T-cell (primary cell): ENCODE results near the gene NOS1. TPM values are rescaled to one million over a fixed set of nuclear protein-coding genes. Genes with fewer than 3 reads are reported as not detected.

ENCODE experiments used
- ATAC-seq, 4 experiments: fragments of 200-7000 bp in 3 of 4; fragments of 150-1000 bp in 1 of 4; cut with Tn5 transposase; replicated peaks in 1 of 4; 1 replicate in 3 of 4; 2 replicates in 1 of 4; pipeline ENCODE4 v1.10.0; 2021; ENCODE audit warnings: moderate library complexity in 3 of 4, mild to moderate bottlenecking in 2 of 4, moderate number of reproducible peaks in 1 of 4
- CTCF ChIA-PET, 2 donors: fragments of 300-600 bp; sonication (Branson Sonifier 250); formaldehyde crosslinking; loops; one replicate each; lab custom pipeline; 2022; ENCODE audit warnings: antibody characterized with exemption in 2 of 2; lab: Charles Lee
- POLR2A ChIA-PET, 2 donors: fragments of 300-600 bp; sonication (Branson Sonifier 250); formaldehyde crosslinking; loops; one replicate each; lab custom pipeline; 2022; ENCODE audit warnings: antibody characterized with exemption in 2 of 2; lab: Charles Lee
- DNase-seq, 35 experiments: peaks; one replicate each; pipeline versions ENCODE4 v3.0.0 to v3.0.0-alpha.2; 2013 to 2023
- H3K27ac ChIP-seq: one replicate; pipeline ENCODE4 v1.5.1; 2013; ENCODE audit warnings: low read length
- H3K27me3 ChIP-seq, 2 experiments: replicated peaks in 1 of 2; 1 replicate in 1 of 2; 2 replicates in 1 of 2; pipeline versions ENCODE4 v1.6.1 to v1.7.0; 2013; ENCODE audit warnings: low read length in 1 of 2, mixed read lengths in 1 of 2; ENCODE audit not compliant: control insufficient read depth in 2 of 2, insufficient read depth in 2 of 2; ENCODE audit errors: extremely low read depth in 1 of 2
- H3K36me3 ChIP-seq, 2 donors: 1 replicate in 1 of 2; 2 replicates in 1 of 2; pipeline versions ENCODE4 v1.6.1 to v1.7.0; 2013; ENCODE audit warnings: low read length in 1 of 2; ENCODE audit not compliant: control insufficient read depth in 2 of 2, insufficient read depth in 1 of 2; ENCODE audit errors: extremely low read depth in 1 of 2
- H3K4me1 ChIP-seq, 2 experiments: 1 replicate in 1 of 2; 2 replicates in 1 of 2; pipeline versions ENCODE4 v1.6.1 to v1.7.0; 2013; ENCODE audit warnings: low read length in 2 of 2, mixed read lengths in 1 of 2; ENCODE audit not compliant: insufficient read depth in 2 of 2, control insufficient read depth in 1 of 2; ENCODE audit errors: extremely low read depth in 1 of 2
- H3K4me3 ChIP-seq, 2 donors: 1 replicate in 1 of 2; 2 replicates in 1 of 2; pipeline versions ENCODE4 v1.5.1 to v1.7.0; 2013; ENCODE audit warnings: mild to moderate bottlenecking in 2 of 2, low read length in 1 of 2, moderate library complexity in 1 of 2; ENCODE audit not compliant: control insufficient read depth in 1 of 2; ENCODE audit errors: extremely low read depth in 1 of 2
- H3K9me3 ChIP-seq: 2 replicates; pipeline ENCODE4 v1.7.0; 2013
- H3K27ac Mint-ChIP-seq, 2 donors: one replicate each; pipeline ENCODE4 v1.8.0; 2020 to 2021; ENCODE audit warnings: mild to moderate bottlenecking in 2 of 2, mixed read lengths in 2 of 2
- H3K27me3 Mint-ChIP-seq, 2 donors: one replicate each; pipeline ENCODE4 v1.8.0; 2021 to 2022; ENCODE audit warnings: mixed read lengths in 2 of 2
- H3K36me3 Mint-ChIP-seq: one replicate; pipeline ENCODE4 v1.8.0; 2021; ENCODE audit warnings: mixed read lengths
- H3K4me1 Mint-ChIP-seq, 3 donors: one replicate each; pipeline ENCODE4 v1.8.0; 2020 to 2022; ENCODE audit warnings: mixed read lengths in 3 of 3, mild to moderate bottlenecking in 1 of 3
- H3K4me3 Mint-ChIP-seq, 3 donors: one replicate each; pipeline ENCODE4 v1.8.0; 2020 to 2022; ENCODE audit warnings: mild to moderate bottlenecking in 3 of 3, mixed read lengths in 3 of 3, moderate library complexity in 3 of 3
- H3K9me3 Mint-ChIP-seq, 3 donors: one replicate each; pipeline ENCODE4 v1.8.0; 2020 to 2022; ENCODE audit warnings: mixed read lengths in 3 of 3
- WGBS: methylation state at CpG from one replicate; pipeline ENCODE4 v1.1.5; 2013; ENCODE audit warnings: missing lambda C conversion rate; ENCODE audit not compliant: insufficient coverage; 5-methylcytosine and 5-hydroxymethylcytosine counted together
- total RNA-seq, 35 experiments: library from RNA in 6 of 35; stranded (reverse) in 6 of 35; fragments of 120-200 nt in 1 of 35; gene quantifications; one replicate each; pipeline versions ENCODE4 v1.2.1 to v1.2.4 and lab custom pipeline; 2013 to 2026

Gene NOS1
- total RNA-seq, 5 donors from 2014 or later (not counting 1 experiment from before 2014, with no cell fraction given) = 0.03 TPM; not detected in 4

- no peak overlapping the region for H3K27ac ChIP-seq
- no peak overlapping the region for H3K4me3 ChIP-seq
- H3K27me3 ChIP-seq = no peaks in the 10 kb centered on the region
- 100% methylated on average over 1 of the region's 4 CpGs for WGBS
- Mint-ChIP-seq H3K4me3 (no peak overlapping the region), H3K27me3 (no peaks in the 10 kb centered on the region), H3K9me3 (no peaks in the 10 kb centered on the region), H3K27ac (no peak overlapping the region), H3K4me1 (peaks cover 6 to 9% (median 7%) of the 10 kb centered on the region in 3 donors), H3K36me3 (peaks cover 55% of the 10 kb centered on the region)
- H3K4me1 ChIP-seq = no peaks in the 10 kb centered on the region
- DNase-seq = no peak
- peaks cover 13 to 87% of the 10 kb centered on the region in 2 donors for H3K36me3 ChIP-seq
- ATAC-seq = no peak
- ChIA-PET CTCF (no interaction called here), POLR2A (no interaction called here)
- no peaks in the 10 kb centered on the region for H3K9me3 ChIP-seq
These were observed 195.3 kb downstream of the NOS1 start for GRCh38 chr12:117166107-117166506.

DNA sequence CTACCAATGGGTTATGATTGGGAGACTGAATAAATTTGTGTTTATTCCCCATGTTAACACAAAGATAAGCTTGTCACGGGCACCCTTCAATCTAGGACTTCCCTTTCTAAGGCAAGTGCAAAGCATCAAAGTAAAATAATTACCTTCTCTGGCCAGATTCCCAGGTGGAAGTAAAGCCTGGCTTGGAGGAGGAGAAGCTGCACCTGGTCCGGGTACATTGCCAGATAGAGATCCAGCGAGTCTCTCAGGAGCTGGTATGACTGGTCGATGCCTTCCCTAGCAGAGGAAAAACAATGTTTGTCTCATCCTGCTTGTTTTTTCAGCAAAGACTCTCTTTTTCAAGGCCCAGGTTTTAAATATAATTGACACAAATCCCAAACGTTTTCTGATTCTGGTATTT is 196.1 kb downstream of the NOS1 start:
- Histone ChIP-seq H3K27me3 (no peaks in the 10 kb centered on the region), H3K4me1 (no peaks in the 10 kb centered on the region), H3K36me3 (peaks cover 13 to 88% of the 10 kb centered on the region in 2 donors), H3K27ac (no peak overlapping the region), H3K9me3 (no peaks in the 10 kb centered on the region), H3K4me3 (no peak overlapping the region)
- Mint-ChIP-seq H3K4me1 (peaks cover 3 to 5% (median 4%) of the 10 kb centered on the region in 3 donors), H3K4me3 (no peak overlapping the region), H3K27me3 (no peaks in the 10 kb centered on the region), H3K36me3 (peaks cover 56% of the 10 kb centered on the region), H3K27ac (no peak overlapping the region), H3K9me3 (no peaks in the 10 kb centered on the region)
- ATAC-seq (no peak), DNase-seq (no peak)
- 100% methylated on average over 2 of the region's 5 CpGs for WGBS
- ChIA-PET CTCF (interaction anchor here in 1 of 2 donors (1.0 kb wide), 1 partner anchor 457 kb away, joined by 3 read pairs; no protein-coding TSS in a partner anchor), POLR2A (interaction anchor here in 1 of 2 donors (0.6 kb wide), 1 partner anchor 1537 kb away, joined by 4 read pairs; no protein-coding TSS in a partner anchor)

DNA sequence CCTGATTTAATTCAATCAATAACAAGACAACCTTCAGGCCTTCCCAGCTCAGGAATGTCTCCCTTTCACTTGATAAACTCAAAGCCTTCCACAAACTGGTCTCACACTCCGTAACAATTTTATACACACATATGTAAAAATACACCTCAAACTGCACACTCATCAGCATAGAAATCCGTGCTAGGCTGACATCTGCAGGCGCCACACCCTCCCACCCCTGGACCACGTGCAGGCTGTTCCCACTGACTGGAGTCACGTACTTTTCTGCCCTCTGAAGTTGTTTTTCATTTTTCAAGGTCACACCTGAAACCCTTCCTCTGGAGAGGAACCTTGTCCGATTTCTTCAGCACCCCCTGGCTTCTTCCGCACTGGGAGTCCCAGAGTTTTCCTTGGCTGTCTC is 198.8 kb downstream of the NOS1 start:
- no peaks in the 10 kb centered on the region for H3K27me3 ChIP-seq
- peaks cover 13 to 96% of the 10 kb centered on the region in 2 donors for H3K36me3 ChIP-seq
- H3K4me1 ChIP-seq = no peaks in the 10 kb centered on the region
- H3K4me3 Mint-ChIP-seq = no peak overlapping the region
- no peak overlapping the region for H3K27ac ChIP-seq
- no peak overlapping the region for H3K27ac Mint-ChIP-seq
- WGBS = 96% methylated on average over 5 of the region's 7 CpGs
- H3K9me3 ChIP-seq = no peaks in the 10 kb centered on the region
- H3K4me1 Mint-ChIP-seq = no peaks in the 10 kb centered on the region
- H3K27me3 Mint-ChIP-seq = no peaks in the 10 kb centered on the region
- POLR2A ChIA-PET = no interaction called here
- peaks cover 58% of the 10 kb centered on the region for H3K36me3 Mint-ChIP-seq
- ATAC-seq = no peak
- DNase-seq = no peak
- no peak overlapping the region for H3K4me3 ChIP-seq
- CTCF ChIA-PET = no interaction called here
- H3K9me3 Mint-ChIP-seq = no peaks in the 10 kb centered on the region

DNA sequence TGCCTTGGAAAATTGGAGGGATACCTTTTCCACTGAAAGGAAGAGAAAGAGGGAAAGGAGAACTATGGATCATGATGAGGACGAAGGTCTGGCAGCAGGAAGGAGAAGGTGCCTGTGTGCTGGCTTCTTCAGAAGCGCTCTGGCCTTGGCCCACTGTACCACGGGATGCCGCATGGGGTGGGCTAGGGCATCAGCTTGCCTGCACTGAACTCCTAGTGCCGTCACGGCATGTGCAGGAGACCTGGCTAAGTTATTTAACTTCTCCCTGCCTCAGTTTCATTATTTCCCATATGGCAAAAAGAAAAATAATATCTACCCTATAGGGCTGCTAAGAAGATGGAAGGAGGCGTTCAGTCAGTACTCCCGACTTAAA is 199.3 kb downstream of the NOS1 start:
- ChIA-PET POLR2A (no interaction called here), CTCF (no interaction called here)
- peaks cover 62% of the 10 kb centered on the region for H3K36me3 Mint-ChIP-seq
- no peak overlapping the region for H3K27ac Mint-ChIP-seq
- H3K27me3 ChIP-seq = no peaks in the 10 kb centered on the region
- no peak overlapping the region for H3K27ac ChIP-seq
- H3K4me3 Mint-ChIP-seq = no peak overlapping the region
- WGBS = 93% methylated on average over 3 of the region's 8 CpGs
- no peaks in the 10 kb centered on the region for H3K9me3 Mint-ChIP-seq
- H3K27me3 Mint-ChIP-seq = no peaks in the 10 kb centered on the region
- no peak overlapping the region for H3K4me3 ChIP-seq
- ATAC-seq (no peak), DNase-seq (no peak)
- H3K9me3 ChIP-seq = no peaks in the 10 kb centered on the region
- H3K36me3 ChIP-seq = peaks cover 9 to 96% of the 10 kb centered on the region in 2 donors
- no peaks in the 10 kb centered on the region for H3K4me1 ChIP-seq
- no peaks in the 10 kb centered on the region for H3K4me1 Mint-ChIP-seq

DNA sequence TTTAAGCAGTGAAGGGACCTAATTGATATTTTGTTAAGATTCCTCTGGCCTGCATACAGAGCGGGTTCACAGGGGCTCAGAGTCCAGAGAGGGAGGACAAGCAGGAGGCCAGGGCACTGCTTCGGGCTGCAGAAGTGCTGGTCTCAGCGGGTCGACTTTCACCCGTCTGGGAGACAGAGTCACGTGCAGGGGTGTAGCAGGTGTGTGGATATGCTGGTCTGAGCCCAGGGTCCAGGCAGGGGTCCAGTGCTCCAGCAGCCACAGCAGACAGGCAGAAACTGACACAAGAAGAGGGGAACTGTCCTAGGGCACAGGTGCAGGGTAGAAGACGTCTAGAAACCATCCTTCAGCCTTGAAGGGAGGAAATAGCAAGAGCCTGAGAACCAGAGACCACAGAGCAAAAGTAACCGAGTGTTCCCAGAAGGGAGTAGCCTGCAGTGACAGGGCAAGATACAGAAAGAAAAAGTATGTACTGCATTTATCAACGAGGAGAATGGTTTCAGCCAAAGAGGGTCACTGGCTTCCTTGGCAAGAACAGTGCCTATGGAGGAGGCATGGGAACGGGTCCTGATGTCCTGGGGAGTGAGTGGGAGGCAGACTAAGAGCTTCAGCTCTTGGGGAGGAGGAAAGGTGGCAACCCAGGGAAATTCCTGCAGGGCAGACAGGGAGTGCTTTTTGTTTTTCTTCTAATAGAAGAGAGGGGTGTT is 199.8 kb downstream of the NOS1 start:
- WGBS = 84% methylated on average over 9 of the region's 10 CpGs
- H3K27ac Mint-ChIP-seq = no peak overlapping the region
- Histone ChIP-seq H3K4me3 (no peak overlapping the region), H3K36me3 (peaks cover 4 to 96% of the 10 kb centered on the region in 2 donors), H3K9me3 (no peaks in the 10 kb centered on the region), H3K4me1 (no peaks in the 10 kb centered on the region), H3K27ac (no peak overlapping the region), H3K27me3 (no peaks in the 10 kb centered on the region)
- ATAC-seq (no peak), DNase-seq (no peak)
- H3K4me1 Mint-ChIP-seq = no peaks in the 10 kb centered on the region
- peaks cover 61% of the 10 kb centered on the region for H3K36me3 Mint-ChIP-seq
- ChIA-PET POLR2A (interaction anchor here in 1 of 2 donors (1.1 kb wide), 1 partner anchor 8 kb away, joined by 3 read pairs; no protein-coding TSS in a partner anchor), CTCF (no interaction called here)
- no peak overlapping the region for H3K4me3 Mint-ChIP-seq
- no peaks in the 10 kb centered on the region for H3K9me3 Mint-ChIP-seq
- no peaks in the 10 kb centered on the region for H3K27me3 Mint-ChIP-seq

- Mint-ChIP-seq H3K27ac (no peak overlapping the region), H3K36me3 (peaks cover 66% of the 10 kb centered on the region), H3K9me3 (no peaks in the 10 kb centered on the region), H3K4me3 (no peak overlapping the region), H3K4me1 (no peaks in the 10 kb centered on the region), H3K27me3 (no peaks in the 10 kb centered on the region)
- Histone ChIP-seq H3K36me3 (peaks cover 10 to 99% of the 10 kb centered on the region in 2 donors), H3K27ac (no peak overlapping the region), H3K27me3 (no peaks in the 10 kb centered on the region), H3K4me1 (no peaks in the 10 kb centered on the region), H3K4me3 (no peak overlapping the region), H3K9me3 (no peaks in the 10 kb centered on the region)
- ChIA-PET CTCF (no interaction called here), POLR2A (interaction anchor here in 1 of 2 donors (0.9 kb wide), 1 partner anchor 9 kb away, joined by 4 read pairs; no protein-coding TSS in a partner anchor)
- no peak for DNase-seq
- no peak for ATAC-seq
- WGBS = no CpG with 5 or more reads among the region's 9 CpGs
These were observed 201.8 kb downstream of the NOS1 start for GRCh38 chr12:117159674-117160073.
